ENCODE measurements around the gene PIWIL1. TPM values are rescaled to one million over a fixed set of nuclear protein-coding genes. Genes with fewer than 3 reads are reported as not detected.

Gene PIWIL1
- polyA plus RNA-seq, 1 of the 3 experiments (the other 2 are of a cell fraction), result 0.05 TPM

GRCh38 chr12:130421896-130422295 lies 84.2 kb downstream of the PIWIL1 start:
- H3F3A ChIP-seq (replicated peaks; ENCODE audit: insufficient read depth), result no peaks in the 10 kb centered on the region
- DNase-seq, result no peak
- 34% methylated on average over 3 of the region's 6 CpGs for WGBS (ENCODE audit: low lambda C conversion rate)
- H3K4me2 ChIP-seq, result no peak overlapping the region
- no peaks in the 10 kb centered on the region for H3K36me3 ChIP-seq (replicated peaks in 1 of 2; ENCODE audit: control insufficient read depth in 1 of 2, insufficient read depth in 2 of 2, low read length in 1 of 2)
- no peaks in the 10 kb centered on the region for H3K27me3 ChIP-seq (ENCODE audit: insufficient read depth)
- H3K9ac ChIP-seq, result no peak overlapping the region
- no peaks in the 10 kb centered on the region for H3K9me3 ChIP-seq
- no peaks in the 10 kb centered on the region for H3K79me2 ChIP-seq (ENCODE audit: insufficient read depth)
- ChIA-PET CTCF (interaction anchor here (1.1 to 1.5 kb wide), 4 partner anchors 12 to 340 kb away, joined by 3 to 4 read pairs (median 3); no protein-coding TSS in a partner anchor), POLR2A (no interaction called here)
- H3K4me1 ChIP-seq (ENCODE audit: control insufficient read depth in 1 of 2, insufficient read depth in 2 of 2, low read depth in 1 of 2, low read length in 1 of 2), result no peaks in the 10 kb centered on the region
- H3K27ac ChIP-seq (ENCODE audit: low read depth in 2 of 2, low read length in 1 of 2), result no peak overlapping the region
- H3K9me2 ChIP-seq, result no peaks in the 10 kb centered on the region
- no peak overlapping the region for H3K4me3 ChIP-seq (ENCODE audit: low read depth in 2 of 2, low read length in 1 of 2)
- H4K20me1 ChIP-seq (ENCODE audit: insufficient read depth), result no peaks in the 10 kb centered on the region
- H2AFZ ChIP-seq (ENCODE audit: low read depth), result no peak overlapping the region
- TF ChIP-seq TAF1 (IDR thresholded peaks at IDR 0.05; ENCODE audit: borderline replicate concordance, low read depth, low read length), result no peak
- TF ChIP-seq REST (IDR thresholded peaks at IDR 0.05; ENCODE audit: low read depth, low read length), result no peak
- no peak for TF ChIP-seq YY1 (IDR thresholded peaks at IDR 0.05; ENCODE audit: low read depth)
- no peak for TF ChIP-seq NFIC (IDR thresholded peaks at IDR 0.05; ENCODE audit: borderline replicate concordance)
- no peak for TF ChIP-seq FOXM1 (IDR thresholded peaks at IDR 0.05; ENCODE audit: low read depth)
- no peak for TF ChIP-seq RAD21 (IDR thresholded peaks at IDR 0.05; ENCODE audit: low read length)
- TF ChIP-seq SIN3A (IDR thresholded peaks at IDR 0.05; ENCODE audit: borderline replicate concordance, low read depth, low read length), result no peak
- TF ChIP-seq POLR2AphosphoS5 (IDR thresholded peaks at IDR 0.05; ENCODE audit: low read depth, low read length), result no peak
- no peak for TF ChIP-seq CHD2 (IDR thresholded peaks at IDR 0.05; ENCODE audit: low read length, partially characterized antibody)
- no peak for TF ChIP-seq TCF12 (IDR thresholded peaks at IDR 0.05)

Other genes starting within 250 kb of the PIWIL1 start
- gene FZD10, start 175.4 kb upstream of the PIWIL1 start, polyA plus RNA-seq (2012; rRNA removed), result not detected in 2 replicates